ENCODE results near the gene GOPC. TPM values are rescaled to one million over a fixed set of nuclear protein-coding genes. Genes with fewer than 3 reads are reported as not detected.
"Not testable (repeated sequence)": the region's sequence is repeated elsewhere in the genome, so short reads cannot be mapped to it uniquely, and the experiment has no call there.

The GOPC gene
- total and polyA plus RNA-seq, 2 of the 8 experiments (the other 6 are each of a cell fraction or from before 2014, with no cell fraction given), result 5.3 to 19.4 TPM

- TF ChIP-seq ATF2 (IDR thresholded peaks at IDR 0.05; ENCODE audit: low read length) (no peak), SP1 (IDR thresholded peaks at IDR 0.05; ENCODE audit: low read depth, low read length) (peak; percentile 53; the same call in 1 of the 2 replicates), CTBP2 (IDR thresholded peaks at IDR 0.05; ENCODE audit: borderline replicate concordance, insufficient read depth, insufficient read length, low read length) (peak; percentile 48), SIN3A (conservative IDR thresholded peaks at IDR 0.05 in 1 of 2, IDR thresholded peaks at IDR 0.05 in 1 of 2; ENCODE audit: low read depth in 1 of 2, low read length in 2 of 2) (peak in 1 of 2 experiments; percentile 91; a peak in 2 of 4 replicates), CBX5 (IDR thresholded peaks at IDR 0.05; ENCODE audit: low read depth, low read length) (no peak)
- TF ChIP-seq, protein P1, sequence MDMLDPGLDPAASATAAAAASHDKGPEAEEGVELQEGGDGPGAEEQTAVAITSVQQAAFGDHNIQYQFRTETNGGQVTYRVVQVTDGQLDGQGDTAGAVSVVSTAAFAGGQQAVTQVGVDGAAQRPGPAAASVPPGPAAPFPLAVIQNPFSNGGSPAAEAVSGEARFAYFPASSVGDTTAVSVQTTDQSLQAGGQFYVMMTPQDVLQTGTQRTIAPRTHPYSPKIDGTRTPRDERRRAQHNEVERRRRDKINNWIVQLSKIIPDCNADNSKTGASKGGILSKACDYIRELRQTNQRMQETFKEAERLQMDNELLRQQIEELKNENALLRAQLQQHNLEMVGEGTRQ (IDR thresholded peaks at IDR 0.05; ENCODE audit: low read length), result peak; percentile 55
Observed at GRCh38 chr6:117602151-117602898, at the start of gene GOPC (continued).

DNA sequence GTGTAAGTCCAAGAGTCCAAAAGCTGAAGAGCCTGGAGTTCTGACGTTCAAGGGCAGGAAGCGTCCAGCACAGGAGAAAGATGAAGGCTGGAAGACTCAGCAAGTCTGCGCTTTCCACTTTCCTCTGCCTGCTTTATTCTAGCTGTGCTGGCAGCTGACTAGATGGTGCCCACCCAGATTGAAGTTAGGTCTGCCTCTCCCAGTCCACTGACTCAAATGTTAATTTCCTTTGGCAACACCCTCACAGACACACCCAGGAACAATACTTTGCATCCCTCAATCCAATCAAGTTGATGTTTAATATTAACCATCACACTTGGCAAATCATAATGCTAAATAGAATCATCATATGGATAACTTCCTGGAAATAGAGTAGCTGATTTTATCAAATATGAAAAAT lies 49.7 kb upstream of the GOPC start:
- H2AFZ ChIP-seq (ENCODE audit: low read length); H3K14ac ChIP-seq (ENCODE audit: insufficient read length); H3K18ac ChIP-seq (ENCODE audit: extremely low read depth, low read length); H3K27ac ChIP-seq (ENCODE audit: low read depth, low read length); H2BK120ac ChIP-seq (replicated peaks; ENCODE audit: low read depth, low read length); H3K23ac ChIP-seq (ENCODE audit: insufficient read length); H3K79me1 ChIP-seq (ENCODE audit: low read depth, low read length); H2AK5ac ChIP-seq (ENCODE audit: low read depth, low read length); H3K23me2 ChIP-seq (ENCODE audit: low read depth, low read length); H4K5ac ChIP-seq (ENCODE audit: insufficient read length, low read depth, low read length); H3K79me2 ChIP-seq (ENCODE audit: control insufficient read depth in 1 of 2, insufficient read depth in 2 of 2, low read length in 2 of 2); H3K4me1 ChIP-seq (replicated peaks in 1 of 4; ENCODE audit: control insufficient read depth in 3 of 4, insufficient read depth in 4 of 4, low read length in 3 of 4); H4K8ac ChIP-seq (ENCODE audit: extremely low read depth, insufficient read depth, low read length); H3K36me3 ChIP-seq (ENCODE audit: control insufficient read depth in 2 of 4, insufficient read depth in 4 of 4, low read length in 3 of 4); H3K9me3 ChIP-seq (ENCODE audit: insufficient read depth in 2 of 2, low read depth in 1 of 2, low read length in 1 of 2); H4K20me1 ChIP-seq (replicated peaks in 1 of 2; ENCODE audit: control insufficient read depth in 1 of 2, insufficient read depth in 2 of 2, low read length in 2 of 2); H3K4ac ChIP-seq (replicated peaks; ENCODE audit: insufficient read length, low read depth, low read length); H3K56ac ChIP-seq (replicated peaks; ENCODE audit: insufficient read length, low read depth, low read length); H2BK5ac ChIP-seq (ENCODE audit: low read depth, low read length); DNase-seq (ENCODE audit: low read depth in 1 of 2, low spot score in 2 of 2); H2BK15ac ChIP-seq (ENCODE audit: low read length); H3K4me2 ChIP-seq (ENCODE audit: insufficient read depth in 1 of 2, low read depth in 2 of 2, low read length in 2 of 2); FAIRE-seq; H3K27me3 ChIP-seq (replicated peaks in 1 of 4; ENCODE audit: control insufficient read depth in 3 of 4, extremely low read depth in 1 of 4, insufficient read depth in 3 of 4, low read length in 3 of 4); H2BK20ac ChIP-seq (ENCODE audit: low read length); H3K9ac ChIP-seq (replicated peaks in 1 of 4; ENCODE audit: extremely low read depth in 1 of 4, low read depth in 3 of 4, low read length in 3 of 4); H4K91ac ChIP-seq (replicated peaks; ENCODE audit: insufficient read length, low read length); H3K4me3 ChIP-seq (ENCODE audit: extremely low read depth in 1 of 4, insufficient read depth in 2 of 4, low read depth in 3 of 4, low read length in 4 of 4); H2BK12ac ChIP-seq (ENCODE audit: low read depth, low read length): not testable (repeated sequence)
- CTCF ChIA-PET (ENCODE audit: partially characterized antibody), result interaction anchor here (1.1 kb wide), 1 partner anchor 38 kb away, joined by 3 read pairs; no protein-coding TSS in a partner anchor
- 88% methylated on average over 3 of the region's 3 CpGs; no CpG with 5 or more reads in 1 of the 2 experiments for WGBS, 2 experiments (ENCODE audit: extremely low coverage in 1 of 2, insufficient coverage in 1 of 2, insufficient read length in 1 of 2, insufficient replicate concordance in 2 of 2, low coverage in 1 of 2, low lambda C conversion rate in 2 of 2, missing lambda C conversion rate in 1 of 2)
- POLR2A ChIA-PET (ENCODE audit: partially characterized antibody), result interaction anchor here (1.0 kb wide), 1 partner anchor 13 kb away, joined by 3 read pairs; no protein-coding TSS in a partner anchor
